B cell (primary cell): Measurements from ENCODE around the gene PTPRN2.
"Not testable (repeated sequence)": the region's sequence is repeated elsewhere in the genome, so short reads cannot be mapped to it uniquely, and the experiment has no call there.

Experiments
- EZH2 ChIP-seq: IDR thresholded peaks from 2 replicates; pipeline ENCODE4 v1.6.1; 2012; ENCODE audit warnings: borderline replicate concordance, low read depth, mild to moderate bottlenecking, moderate library complexity, low read length; ENCODE audit not compliant: insufficient read depth, poor library complexity, severe bottlenecking
- TF ChIP-seq, protein P1 (sequence below): fragments of 200-600 bp; IDR thresholded peaks from one replicate; pipeline ENCODE4 v1.8.0; 2022; ENCODE audit warnings: antibody characterized with exemption, mild to moderate bottlenecking

- TF ChIP-seq, protein P1, sequence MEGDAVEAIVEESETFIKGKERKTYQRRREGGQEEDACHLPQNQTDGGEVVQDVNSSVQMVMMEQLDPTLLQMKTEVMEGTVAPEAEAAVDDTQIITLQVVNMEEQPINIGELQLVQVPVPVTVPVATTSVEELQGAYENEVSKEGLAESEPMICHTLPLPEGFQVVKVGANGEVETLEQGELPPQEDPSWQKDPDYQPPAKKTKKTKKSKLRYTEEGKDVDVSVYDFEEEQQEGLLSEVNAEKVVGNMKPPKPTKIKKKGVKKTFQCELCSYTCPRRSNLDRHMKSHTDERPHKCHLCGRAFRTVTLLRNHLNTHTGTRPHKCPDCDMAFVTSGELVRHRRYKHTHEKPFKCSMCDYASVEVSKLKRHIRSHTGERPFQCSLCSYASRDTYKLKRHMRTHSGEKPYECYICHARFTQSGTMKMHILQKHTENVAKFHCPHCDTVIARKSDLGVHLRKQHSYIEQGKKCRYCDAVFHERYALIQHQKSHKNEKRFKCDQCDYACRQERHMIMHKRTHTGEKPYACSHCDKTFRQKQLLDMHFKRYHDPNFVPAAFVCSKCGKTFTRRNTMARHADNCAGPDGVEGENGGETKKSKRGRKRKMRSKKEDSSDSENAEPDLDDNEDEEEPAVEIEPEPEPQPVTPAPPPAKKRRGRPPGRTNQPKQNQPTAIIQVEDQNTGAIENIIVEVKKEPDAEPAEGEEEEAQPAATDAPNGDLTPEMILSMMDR = not testable (repeated sequence)
- TF ChIP-seq EZH2 = not testable (repeated sequence)
These were observed 691.3 kb downstream of the PTPRN2 start for GRCh38 chr7:157896376-157896675.
